Caki2 (cell line): ENCODE measurements around the gene ZACN. TPM values are rescaled to one million over a fixed set of nuclear protein-coding genes. Genes with fewer than 3 reads are reported as not detected.
"Not testable (repeated sequence)": the region's sequence is repeated elsewhere in the genome, so short reads cannot be mapped to it uniquely, and the experiment has no call there.

Experiments used
- DNase-seq: peaks from one replicate; pipeline ENCODE4 v3.0.0-alpha.2; 2015; ENCODE audit warnings: low read depth
- in situ Hi-C: cut with HindIII; loops from 2 replicates; pipeline ENCODE4 v1.10.0; 2016; ENCODE audit warnings: low sequenced_read_pairs, low pct_unique_long_range_greater_than_20kb, mixed read lengths
- total RNA-seq: library from RNA; depleted of rRNA; stranded (reverse); fragments of >200 nt; shearing (Covaris generic); gene quantifications from 2 replicates; pipeline ENCODE4 v1.2.3, GENCODE V29; 2014; ENCODE audit warnings: low replicate concordance; rRNA removed

ZACN gene
- not detected in 2 replicates for total RNA-seq

DNA sequence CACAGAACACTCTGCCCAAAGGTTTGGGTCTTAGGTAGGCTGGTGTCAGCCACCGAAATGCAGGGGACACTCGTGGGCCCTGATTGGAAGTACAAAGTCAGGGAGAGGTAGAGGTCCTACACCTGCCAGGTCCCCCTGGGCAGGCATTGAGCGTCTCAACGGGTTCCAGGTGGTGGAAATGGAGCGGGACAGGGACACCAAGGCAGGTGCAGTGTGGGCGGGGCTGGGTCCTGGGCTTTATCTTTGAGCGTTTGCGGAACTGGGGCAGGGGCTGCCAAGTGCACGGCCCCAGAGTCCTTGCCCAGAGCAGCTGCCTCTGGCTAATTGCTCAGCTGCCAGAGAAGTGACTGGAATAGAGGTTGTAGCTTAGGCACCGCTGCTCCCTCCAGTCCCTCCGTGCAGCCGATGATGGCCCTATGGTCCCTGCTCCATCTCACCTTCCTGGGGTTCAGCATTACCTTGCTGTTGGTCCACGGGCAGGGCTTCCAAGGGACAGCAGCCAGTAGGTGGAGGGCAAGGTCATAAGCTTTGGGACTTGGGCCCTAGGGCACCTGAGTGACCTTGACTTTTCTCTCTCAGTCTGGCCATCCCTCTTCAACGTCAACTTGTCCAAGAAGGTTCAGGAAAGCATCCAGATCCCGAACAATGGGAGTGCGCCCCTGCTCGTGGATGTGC is at the start of gene ZACN:
Gene ZACN (plus strand): TSS at position 323 of the 675 bp plus-strand sequence. CDS start 83 bp downstream, at position 406.
- in situ Hi-C loops = no loop called here
- no peak for DNase-seq

DNA sequence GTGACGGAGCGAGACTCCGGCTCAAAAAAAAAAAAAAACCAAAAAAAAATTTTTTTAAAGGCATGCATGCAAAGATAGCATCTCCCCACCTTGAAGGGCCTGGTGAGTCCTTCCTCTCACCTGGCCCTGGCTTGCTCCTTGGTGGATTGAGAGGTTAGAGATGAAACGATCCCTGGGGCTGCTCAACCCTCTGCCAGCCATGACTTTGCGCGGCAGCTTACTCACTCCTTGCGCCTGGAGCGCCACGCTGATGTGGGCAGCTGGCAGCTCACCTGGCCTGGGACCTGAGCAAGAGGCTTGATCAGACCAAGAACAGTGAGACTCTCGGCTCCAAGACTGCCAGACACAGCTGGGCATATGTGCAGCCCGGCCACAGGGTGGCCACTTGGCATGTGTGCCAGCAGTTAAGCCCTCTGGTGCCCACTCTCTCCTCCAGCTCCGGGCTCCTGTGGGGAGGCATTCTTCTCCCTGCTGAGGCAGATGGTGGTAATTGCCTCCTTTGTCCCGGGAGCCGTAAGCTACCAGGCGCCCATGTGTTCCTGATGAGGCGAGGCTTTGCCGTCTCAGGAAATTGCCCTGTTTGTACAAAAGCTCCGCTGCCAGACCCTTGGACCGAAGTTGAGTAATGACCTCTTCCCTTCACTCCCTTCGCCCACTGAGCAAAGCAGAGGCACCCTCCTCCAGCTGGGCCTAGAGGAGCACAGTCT is 46.8 kb upstream of the ZACN start:
- in situ Hi-C loops = no loop called here
- no peak for DNase-seq

DNA sequence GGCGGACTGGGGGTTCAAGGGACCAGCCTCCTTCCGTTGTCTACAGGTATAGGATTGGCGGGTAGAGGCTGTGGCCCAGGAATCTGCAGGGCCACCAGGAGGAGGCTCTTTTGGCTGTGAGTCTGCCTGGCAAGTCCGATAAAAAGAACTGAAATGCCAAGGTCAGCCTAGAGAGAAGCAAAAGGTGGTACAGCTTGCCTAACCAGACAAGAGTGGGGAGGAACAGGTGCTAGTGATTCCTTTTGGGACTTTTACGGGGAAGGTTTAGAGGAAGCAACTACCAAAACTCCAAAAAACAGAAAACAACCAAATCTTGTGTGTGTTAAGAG is 46.2 kb upstream of the ZACN start:
- DNase-seq = no peak
- in situ Hi-C loops = no loop called here

DNA sequence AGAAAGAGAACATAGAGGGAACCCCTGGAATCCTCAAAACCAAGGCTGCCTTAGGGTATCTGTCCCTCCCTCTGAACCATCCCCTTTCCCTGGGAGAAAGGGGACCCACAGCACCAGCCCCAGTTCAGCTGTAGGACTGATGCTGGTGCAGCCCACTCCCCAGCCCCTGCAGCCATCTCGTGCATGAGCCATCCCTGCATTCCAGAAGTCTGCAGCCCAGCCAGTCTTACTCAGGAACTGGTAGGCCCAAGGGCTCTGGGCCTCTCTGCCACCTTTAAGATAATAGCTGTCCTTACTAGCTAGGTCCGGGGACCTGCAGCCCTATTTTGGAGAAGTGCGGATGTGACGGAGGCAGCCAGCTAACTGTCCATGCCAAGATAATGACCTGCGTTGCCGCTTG is 45.8 kb upstream of the ZACN start:
- in situ Hi-C loops = no loop called here

DNA sequence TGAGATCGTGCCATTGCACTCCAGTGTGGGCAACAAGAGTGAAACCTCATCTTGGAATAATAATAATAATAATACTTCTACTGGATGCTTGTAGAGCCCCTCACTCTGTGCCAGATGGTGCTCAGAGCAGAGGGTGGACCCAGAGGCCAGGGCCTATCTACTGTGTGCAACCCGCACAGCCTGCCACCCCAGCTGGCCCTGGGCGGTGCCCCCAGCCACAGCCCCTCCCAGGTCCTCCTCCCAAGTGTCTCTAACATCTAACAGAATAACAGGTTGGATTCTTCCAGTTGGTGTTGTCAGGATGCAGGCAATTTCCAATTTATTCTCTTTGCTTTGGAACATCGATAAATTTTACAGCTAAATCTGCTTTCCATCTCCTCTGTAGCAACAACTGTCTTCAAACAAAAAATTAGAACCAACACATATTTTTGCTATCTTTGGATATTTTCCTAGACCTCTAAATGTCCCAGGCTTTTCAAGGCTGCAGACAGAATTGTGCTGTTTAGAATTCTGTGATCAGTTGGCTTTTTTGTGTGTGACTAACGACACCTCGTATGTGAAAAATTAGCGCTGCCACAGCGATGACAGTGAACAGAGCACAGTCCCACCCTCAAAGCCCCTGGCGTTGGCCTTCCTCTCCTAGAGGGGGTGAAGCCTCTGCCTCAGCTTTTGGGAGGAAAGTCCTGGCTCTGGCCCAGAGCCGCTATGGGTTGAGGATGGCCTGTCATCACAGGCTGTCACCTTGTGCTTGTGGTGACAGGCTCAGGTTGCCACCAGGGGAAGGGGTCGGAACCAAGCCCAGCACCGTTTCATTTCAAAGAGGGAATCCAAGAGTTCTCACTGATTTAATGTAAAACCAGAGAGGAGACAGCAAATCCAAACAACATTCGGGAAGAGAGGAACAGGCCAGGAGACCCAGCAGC is 44.3 kb upstream of the ZACN start:
- in situ Hi-C loops = no loop called here
- no peak for DNase-seq

More for the DNA sequence above, 45.8 kb upstream of the ZACN start:
- no peak for DNase-seq

DNA sequence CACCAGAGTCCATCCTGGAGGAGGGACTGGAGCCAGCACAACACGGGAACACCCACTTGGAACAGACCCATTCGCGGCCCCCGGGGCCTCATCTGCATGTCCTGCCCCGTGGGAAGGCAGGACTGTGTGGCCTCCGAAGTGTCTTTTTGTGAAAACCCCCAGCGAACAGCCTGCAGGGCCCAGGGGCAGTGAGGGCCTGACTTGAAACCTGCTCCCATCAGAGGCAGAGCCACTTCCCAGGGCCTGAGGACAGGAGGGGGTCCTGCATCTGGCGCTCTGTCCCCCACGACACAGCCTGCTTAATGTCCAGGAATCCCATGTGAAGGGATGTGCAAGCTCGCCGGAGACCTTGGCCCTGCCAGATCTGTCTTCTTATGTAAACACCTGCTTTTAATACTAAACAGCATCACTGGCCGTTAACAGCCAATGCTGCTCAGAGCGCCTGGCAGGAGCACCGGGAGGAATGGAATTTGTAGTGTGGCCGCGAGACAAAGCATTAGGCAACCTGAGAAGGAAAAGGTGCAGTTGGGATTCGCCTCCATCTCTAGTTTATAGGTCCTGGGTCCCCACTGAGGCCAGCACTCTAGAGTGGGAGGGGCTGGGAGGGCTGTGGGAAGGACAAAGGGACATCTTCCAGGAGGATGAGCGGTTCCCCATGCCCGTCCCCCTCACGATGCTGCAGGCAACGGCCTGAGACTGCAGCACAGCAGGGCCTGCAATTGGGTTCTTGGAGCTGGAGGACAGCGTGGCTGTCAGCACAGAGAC is 42.3 kb upstream of the ZACN start:
- in situ Hi-C loops = no loop called here
- DNase-seq = no peak

DNA sequence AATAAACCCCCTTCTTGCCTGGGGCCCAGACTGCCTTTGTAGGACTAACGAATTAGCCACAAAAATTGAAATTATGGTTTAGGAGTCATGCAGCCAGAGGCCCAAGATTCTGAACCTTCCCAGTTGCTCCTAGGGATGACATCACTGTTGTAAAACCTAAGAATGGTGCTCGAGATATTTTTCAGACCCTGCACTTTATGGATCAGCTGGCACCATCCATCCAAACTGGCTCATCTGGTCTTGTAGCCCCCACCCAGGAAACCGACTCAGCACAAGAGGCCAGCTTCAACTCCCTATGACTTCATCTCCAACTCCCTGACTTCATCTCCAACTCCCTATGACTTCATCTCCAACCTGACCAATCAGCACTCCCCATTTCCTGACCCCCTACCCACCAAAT is 40.9 kb upstream of the ZACN start:
- DNase-seq = no peak
- in situ Hi-C loops = no loop called here

DNA sequence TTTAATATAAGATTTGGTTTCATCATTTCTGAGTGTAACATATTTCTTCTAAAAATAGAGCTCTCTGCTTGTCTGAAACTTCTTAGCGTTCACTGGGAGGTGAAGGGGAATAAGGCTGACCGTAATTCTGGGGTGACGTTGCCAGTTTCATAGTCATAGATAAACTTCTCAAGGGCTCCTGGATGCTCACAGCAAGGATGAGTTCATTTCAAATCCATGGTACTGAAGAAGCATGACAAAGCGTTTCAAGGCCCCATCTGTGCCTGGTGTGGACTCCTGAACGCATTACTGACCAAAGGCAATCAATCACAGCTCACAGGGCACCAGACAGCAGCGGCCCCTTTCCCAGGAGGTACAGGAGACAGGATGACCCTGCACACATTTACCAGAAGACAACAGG is 39.9 kb upstream of the ZACN start:
- DNase-seq = peak; percentile 87
- in situ Hi-C loops = no loop called here

DNA sequence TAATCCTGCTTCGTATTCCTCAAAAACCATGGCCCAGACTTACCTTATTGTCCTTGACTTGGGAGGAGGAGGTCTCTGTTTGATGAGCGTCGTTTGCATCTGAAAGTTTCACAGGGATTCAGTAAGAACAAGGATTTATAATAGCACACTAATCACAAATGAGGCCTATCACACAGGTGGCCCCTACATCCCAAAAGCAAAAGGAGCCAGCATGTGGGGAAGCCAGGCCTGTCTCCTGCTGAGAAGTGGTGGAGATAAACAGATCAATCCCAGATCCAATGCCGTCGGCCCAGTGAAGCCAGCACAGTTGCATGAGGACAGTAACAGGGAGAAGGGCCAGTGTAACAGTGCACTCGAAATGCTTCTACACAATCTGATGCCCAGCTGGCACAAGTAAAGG is 38.6 kb upstream of the ZACN start:
- in situ Hi-C loops = no loop called here
- DNase-seq = no peak

DNA sequence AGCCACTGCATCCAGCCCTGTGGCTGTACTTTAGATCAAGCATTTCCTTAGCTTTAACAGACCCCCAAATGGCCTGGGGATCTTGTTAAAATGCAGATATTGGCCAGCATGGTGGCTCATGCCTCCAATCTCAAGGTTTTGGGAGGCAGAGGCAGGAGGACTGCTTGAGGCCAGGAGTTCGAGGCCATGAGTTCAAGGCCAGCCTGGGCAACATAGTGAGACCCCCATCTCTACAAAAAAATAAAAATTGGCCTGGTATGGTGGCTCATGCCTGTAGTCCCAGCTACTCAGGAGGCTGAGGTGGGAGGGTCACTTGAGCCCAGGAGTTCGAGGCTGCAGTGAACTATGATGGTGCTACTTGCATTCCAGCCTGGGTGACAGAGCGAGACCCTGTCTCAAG is 36.1 kb upstream of the ZACN start:
- in situ Hi-C loops, DNase-seq: not testable (repeated sequence)

DNA sequence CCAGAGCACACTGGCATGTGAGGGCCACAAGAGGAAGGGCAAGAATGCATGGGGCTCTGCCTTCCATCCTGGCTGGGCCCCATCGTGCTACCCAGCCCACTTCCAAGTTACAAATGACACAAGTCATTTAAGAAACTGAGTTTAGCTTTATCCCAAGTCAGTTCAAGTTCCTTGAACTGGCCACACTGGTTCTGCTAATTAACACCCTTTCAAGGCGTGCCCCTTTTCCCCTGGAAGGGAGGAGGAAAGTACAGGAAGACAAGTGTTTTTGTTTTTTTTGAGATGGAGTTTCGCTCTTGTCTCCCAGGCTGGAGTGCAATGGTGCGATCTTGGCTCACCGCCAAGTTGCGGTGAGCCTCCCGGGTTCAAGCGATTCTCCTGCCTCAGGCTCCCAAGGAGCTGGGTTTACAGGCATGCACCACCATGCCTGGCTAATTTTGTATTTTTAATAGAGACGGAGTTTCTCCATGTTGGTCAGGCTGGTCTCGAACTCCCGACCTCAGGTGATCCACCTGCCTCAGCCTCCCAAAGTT is 34.4 kb upstream of the ZACN start:
- DNase-seq, in situ Hi-C loops: not testable (repeated sequence)

DNA sequence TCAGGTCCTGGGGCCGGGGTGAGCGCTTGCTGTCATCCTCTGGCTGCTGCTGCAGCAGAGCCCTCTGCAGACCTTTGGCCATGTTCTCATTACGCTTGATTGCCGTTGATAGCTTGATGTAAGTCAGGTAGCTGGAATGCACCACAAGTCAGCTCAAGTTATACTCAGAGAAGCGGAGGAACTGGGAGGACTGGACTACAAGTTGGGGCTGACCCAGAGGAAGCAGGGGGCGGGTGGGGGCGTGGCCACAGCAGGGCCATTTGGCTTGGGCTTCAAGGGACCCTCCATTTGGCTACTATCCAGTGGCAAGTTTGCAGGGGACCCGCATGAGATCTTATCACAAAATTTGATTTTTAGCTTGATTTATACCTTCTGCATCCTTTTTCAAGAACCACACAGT is 32.9 kb upstream of the ZACN start:
- DNase-seq = no peak
- in situ Hi-C loops = no loop called here

DNA sequence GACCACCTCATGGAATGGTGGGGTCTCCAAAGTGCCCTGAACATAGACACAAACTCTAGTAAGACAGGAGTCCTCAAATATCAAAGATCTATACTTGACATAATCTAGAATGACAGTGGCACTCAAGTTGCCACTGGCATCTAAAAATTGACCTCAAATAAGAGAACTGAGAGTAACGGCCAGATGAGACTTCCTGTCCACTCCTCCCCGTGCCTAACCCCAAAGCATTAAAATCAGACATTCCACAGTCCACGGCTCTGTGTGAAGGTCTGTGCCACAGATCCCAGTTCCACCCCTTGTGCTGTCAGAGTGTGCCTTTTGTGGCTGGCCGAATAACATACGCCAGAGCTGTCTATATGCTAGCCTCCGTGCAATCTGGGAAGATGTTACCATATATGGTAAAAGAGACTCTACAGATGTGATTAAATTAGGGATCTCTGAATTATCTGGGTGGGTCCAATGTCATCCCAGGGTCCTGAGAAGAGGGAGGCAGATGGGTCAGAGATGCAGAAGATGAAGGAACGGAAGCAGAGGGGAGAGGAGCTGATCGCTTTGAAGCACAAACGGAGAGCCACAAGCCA is 30.9 kb upstream of the ZACN start:
- DNase-seq = no peak
- in situ Hi-C loops = no loop called here

DNA sequence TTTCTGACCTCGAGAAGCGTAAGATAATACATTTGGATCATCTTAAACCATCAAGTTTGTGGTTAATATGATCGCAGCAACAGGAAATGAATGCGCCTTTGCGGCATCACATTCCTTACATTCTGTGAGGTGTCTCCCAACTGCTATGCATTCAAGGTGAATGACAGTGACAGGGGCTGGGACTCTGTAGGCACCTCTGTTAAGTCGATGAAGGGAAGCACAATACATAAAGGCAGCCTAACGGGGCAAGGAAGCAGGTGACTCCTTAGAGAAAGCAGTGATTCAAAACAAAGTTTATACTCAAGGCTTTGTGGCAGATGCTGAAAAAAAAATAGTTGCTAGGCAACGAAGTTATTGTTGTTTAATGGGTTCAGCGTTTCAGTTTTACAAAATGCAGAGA is 30.3 kb upstream of the ZACN start:
- DNase-seq = peak; percentile 61
- in situ Hi-C loops = no loop called here

DNA sequence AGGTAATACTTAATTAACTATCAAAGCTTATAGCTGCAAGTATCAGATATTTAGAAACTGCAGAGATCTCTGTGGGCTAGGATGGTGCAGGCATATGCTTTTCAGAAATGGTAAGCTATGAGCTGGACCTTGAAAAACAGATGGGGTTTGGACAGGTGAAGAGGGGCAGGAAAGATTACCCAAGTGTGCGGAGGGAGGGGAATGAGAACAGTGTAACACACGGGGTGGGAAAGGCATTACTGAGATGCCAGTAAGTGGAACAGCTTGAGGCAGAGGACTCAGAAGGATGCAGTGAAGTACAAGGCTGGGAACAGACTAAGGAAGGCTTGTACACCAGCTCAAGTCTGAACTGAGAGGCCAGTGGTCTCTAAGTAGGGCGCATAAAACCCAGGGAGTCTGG is 29.7 kb upstream of the ZACN start:
- in situ Hi-C loops = no loop called here
- no peak for DNase-seq

DNA sequence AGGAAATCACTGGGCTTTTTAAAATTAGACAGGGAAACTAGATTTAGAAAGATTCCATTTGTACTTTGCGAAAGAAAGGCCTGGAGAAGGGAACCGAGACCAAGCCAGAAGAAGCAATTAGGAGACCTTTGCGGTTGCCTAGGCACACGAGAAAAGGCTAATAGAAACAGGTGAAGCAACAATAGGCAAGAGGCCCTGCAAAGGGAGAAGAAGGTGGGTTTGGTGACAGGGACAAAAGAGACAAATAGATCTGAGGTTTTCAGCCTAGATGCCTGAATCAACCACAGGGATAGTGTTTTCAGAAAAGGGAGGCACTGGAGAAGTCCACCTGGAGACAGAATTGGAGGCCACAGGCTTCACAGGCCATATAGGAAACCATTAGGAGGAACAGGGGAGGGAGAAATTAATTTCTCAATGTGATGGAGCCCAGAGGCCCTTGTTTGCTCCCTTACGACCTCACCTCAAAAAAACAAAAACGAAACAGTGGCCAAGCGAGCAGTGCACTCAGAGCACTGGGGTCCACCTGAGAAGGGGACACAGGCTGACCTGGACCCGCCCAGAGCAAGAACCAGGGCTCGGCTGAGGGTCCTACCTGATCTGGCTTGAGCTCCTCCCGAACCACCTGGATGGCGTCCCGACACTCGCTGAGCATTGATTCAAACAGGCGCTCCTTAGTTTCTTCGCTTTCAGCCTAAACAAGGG is 29.0 kb upstream of the ZACN start:
- no peak for DNase-seq
- in situ Hi-C loops = no loop called here
